H1 (cell line): ENCODE measurements around the gene CTTNBP2. TPM values are rescaled to one million over a fixed set of nuclear protein-coding genes. Genes with fewer than 3 reads are reported as not detected.

Experiments used
- CTCF ChIA-PET: fragments of 300-600 bp; sonication (Branson Sonifier 250); formaldehyde crosslinking; loops from one replicate; lab custom pipeline; 2021; ENCODE audit not compliant: partially characterized antibody; lab: Charles Lee
- POLR2A ChIA-PET: fragments of 300-600 bp; sonication (Branson Sonifier 250); formaldehyde crosslinking; loops from one replicate; lab custom pipeline; 2021; ENCODE audit warnings: inconsistent platforms; ENCODE audit not compliant: partially characterized antibody; lab: Charles Lee
- DNase-seq, 2 experiments: peaks; one replicate each; pipeline versions ENCODE4 v3.0.0 to v3.0.0-alpha.2; 2010 to 2022; ENCODE audit warnings: low spot score in 2 of 2, low read depth in 1 of 2, mixed read lengths in 1 of 2
- FAIRE-seq: peaks from 2 replicates; lab custom pipeline; 2011; peaks lifted over from hg19 to GRCh38; lab: Jason Lieb, UNC
- H2AFZ ChIP-seq: 2 replicates; pipeline ENCODE4 v1.8.1; 2012; ENCODE audit warnings: low read length, inconsistent platforms
- H2AK5ac ChIP-seq: 2 replicates; pipeline ENCODE4 v1.6.1; 2013; ENCODE audit warnings: low read depth, low read length
- H2BK120ac ChIP-seq: replicated peaks from 2 replicates; pipeline ENCODE3; 2013; ENCODE audit warnings: low read depth, low read length, inconsistent platforms
- H2BK12ac ChIP-seq: 2 replicates; pipeline ENCODE4 v1.6.1; 2013; ENCODE audit warnings: low read depth, low read length
- H2BK15ac ChIP-seq: 2 replicates; pipeline ENCODE4 v1.6.1; 2013; ENCODE audit warnings: low read length
- H2BK20ac ChIP-seq: 2 replicates; pipeline ENCODE4 v1.6.1; 2013; ENCODE audit warnings: low read length
- H2BK5ac ChIP-seq: 2 replicates; pipeline ENCODE4 v1.6.1; 2013; ENCODE audit warnings: low read depth, low read length
- H3K14ac ChIP-seq: 2 replicates; pipeline ENCODE4 v1.6.1; 2013; ENCODE audit warnings: inconsistent platforms; ENCODE audit not compliant: insufficient read length
- H3K18ac ChIP-seq: 2 replicates; pipeline ENCODE4 v1.6.1; 2013; ENCODE audit warnings: low read length; ENCODE audit errors: extremely low read depth
- H3K23ac ChIP-seq: 2 replicates; pipeline ENCODE4 v1.6.1; 2013; ENCODE audit warnings: inconsistent platforms; ENCODE audit not compliant: insufficient read length
- H3K23me2 ChIP-seq: 2 replicates; pipeline ENCODE4 v1.6.1; 2013; ENCODE audit warnings: low read depth, low read length
- H3K27ac ChIP-seq: 2 replicates; pipeline ENCODE4 v1.6.1; 2011; ENCODE audit warnings: low read depth, low read length, inconsistent platforms
- H3K27me3 ChIP-seq, 4 experiments: replicated peaks in 1 of 4; 1 replicate in 1 of 4; 2 replicates in 3 of 4; pipeline versions ENCODE4 v1.6.1 to v1.8.1; 2011 to 2013; ENCODE audit warnings: low read length in 3 of 4, mild to moderate bottlenecking in 3 of 4, inconsistent platforms in 2 of 4, mixed read lengths in 2 of 4, moderate library complexity in 1 of 4; ENCODE audit not compliant: control insufficient read depth in 3 of 4, insufficient read depth in 3 of 4; ENCODE audit errors: extremely low read depth in 1 of 4
- H3K36me3 ChIP-seq, 4 experiments: 2 replicates each; pipeline versions ENCODE4 v1.6.1 to v1.8.1; 2011 to 2013; ENCODE audit warnings: mild to moderate bottlenecking in 4 of 4, low read length in 3 of 4, moderate library complexity in 2 of 4, control low read depth in 1 of 4, inconsistent platforms in 1 of 4; ENCODE audit not compliant: insufficient read depth in 4 of 4, control insufficient read depth in 2 of 4
- H3K4ac ChIP-seq: replicated peaks from 2 replicates; pipeline ENCODE3; 2013; ENCODE audit warnings: low read length, low read depth, mixed read lengths, inconsistent platforms; ENCODE audit not compliant: insufficient read length
- H3K4me1 ChIP-seq, 4 experiments: replicated peaks in 1 of 4; 1 replicate in 1 of 4; 2 replicates in 3 of 4; pipeline versions ENCODE4 v1.6.1 to v1.8.1; 2011 to 2013; ENCODE audit warnings: low read length in 3 of 4, inconsistent platforms in 2 of 4, mixed read lengths in 1 of 4; ENCODE audit not compliant: insufficient read depth in 4 of 4, control insufficient read depth in 3 of 4
- H3K4me2 ChIP-seq, 2 experiments: 2 replicates each; pipeline versions ENCODE4 v1.6.1 to v1.8.1; 2011 to 2013; ENCODE audit warnings: low read depth in 2 of 2, low read length in 2 of 2, control low read depth in 1 of 2, inconsistent platforms in 1 of 2, mild to moderate bottlenecking in 1 of 2; ENCODE audit not compliant: insufficient read depth in 1 of 2
- H3K4me3 ChIP-seq, 4 experiments: fragments of 200-600, 300-600 bp in 1 of 4; sonication (generic), shearing (Covaris generic), sonication (Bioruptor Twin) in 1 of 4; 2 replicates each; pipeline versions ENCODE4 v1.5.1 to v1.8.1; 2011 to 2016; ENCODE audit warnings: low read length in 4 of 4, low read depth in 3 of 4, control low read depth in 2 of 4, inconsistent platforms in 2 of 4, mild to moderate bottlenecking in 2 of 4, mixed read lengths in 1 of 4, moderate library complexity in 1 of 4; ENCODE audit not compliant: insufficient read depth in 2 of 4; ENCODE audit errors: extremely low read depth in 1 of 4
- H3K56ac ChIP-seq: replicated peaks from 2 replicates; pipeline ENCODE3; 2013; ENCODE audit warnings: low read depth, mild to moderate bottlenecking, mixed read lengths, low read length, inconsistent platforms; ENCODE audit not compliant: insufficient read length
- H3K79me1 ChIP-seq: 2 replicates; pipeline ENCODE4 v1.6.1; 2013; ENCODE audit warnings: low read depth, low read length, control low read depth
- H3K79me2 ChIP-seq, 2 experiments: 2 replicates each; pipeline versions ENCODE4 v1.6.1 to v1.8.1; 2012 to 2013; ENCODE audit warnings: low read length in 2 of 2, mild to moderate bottlenecking in 2 of 2, inconsistent platforms in 1 of 2; ENCODE audit not compliant: insufficient read depth in 2 of 2, control insufficient read depth in 1 of 2
- H3K9ac ChIP-seq, 4 experiments: replicated peaks in 1 of 4; 1 replicate in 1 of 4; 2 replicates in 3 of 4; pipeline versions ENCODE4 v1.6.1 to v1.8.1; 2011 to 2013; ENCODE audit warnings: low read depth in 3 of 4, low read length in 3 of 4, control low read depth in 2 of 4, mild to moderate bottlenecking in 2 of 4, moderate library complexity in 2 of 4, inconsistent platforms in 1 of 4; ENCODE audit errors: extremely low read depth in 1 of 4
- H3K9me3 ChIP-seq, 2 experiments: 2 replicates each; pipeline versions ENCODE4 v1.6.1 to v1.8.1; 2012 to 2013; ENCODE audit warnings: mild to moderate bottlenecking in 2 of 2, moderate library complexity in 2 of 2, control low read depth in 1 of 2, inconsistent platforms in 1 of 2, low read depth in 1 of 2, low read length in 1 of 2, mixed read lengths in 1 of 2; ENCODE audit not compliant: insufficient read depth in 2 of 2
- H4K20me1 ChIP-seq, 2 experiments: replicated peaks in 1 of 2; 2 replicates each; pipeline versions ENCODE3 to v1.8.1; 2011 to 2013; ENCODE audit warnings: inconsistent platforms in 2 of 2, low read length in 2 of 2, mild to moderate bottlenecking in 1 of 2; ENCODE audit not compliant: insufficient read depth in 2 of 2, control insufficient read depth in 1 of 2
- H4K5ac ChIP-seq: 2 replicates; pipeline ENCODE4 v1.6.1; 2013; ENCODE audit warnings: low read length, low read depth, mixed read lengths, inconsistent platforms; ENCODE audit not compliant: insufficient read length
- H4K8ac ChIP-seq: 2 replicates; pipeline ENCODE4 v1.8.0; 2013; ENCODE audit warnings: mild to moderate bottlenecking, moderate library complexity, low read length, inconsistent platforms; ENCODE audit not compliant: insufficient read depth; ENCODE audit errors: extremely low read depth
- H4K91ac ChIP-seq: replicated peaks from 2 replicates; pipeline ENCODE3; 2013; ENCODE audit warnings: low read length, mixed read lengths, inconsistent platforms; ENCODE audit not compliant: insufficient read length
- CREB1 ChIP-seq: IDR thresholded peaks from 2 replicates; pipeline ENCODE4 v1.6.1; 2012; ENCODE audit warnings: inconsistent platforms
- EGR1 ChIP-seq: IDR thresholded peaks from 2 replicates; pipeline ENCODE4 v1.6.1; 2011; ENCODE audit warnings: low read depth, low read length, borderline replicate concordance
- JUND ChIP-seq: IDR thresholded peaks from 2 replicates; pipeline ENCODE4 v1.6.1; 2011; ENCODE audit warnings: mild to moderate bottlenecking, improper control_type of control experiment, low read length
- MAX ChIP-seq: IDR thresholded peaks from 2 replicates; pipeline ENCODE4 v1.6.1; 2012; ENCODE audit warnings: inconsistent platforms
- PHF8 ChIP-seq: fragments of 200-600 bp; sonication (generic); conservative IDR thresholded peaks from 2 replicates; pipeline ENCODE4 v1.7.1; 2012; ENCODE audit warnings: low read depth, mild to moderate bottlenecking, inconsistent platforms, low read length, moderate library complexity
- POU5F1 ChIP-seq: IDR thresholded peaks from 2 replicates; pipeline ENCODE4 v1.6.1; 2011; ENCODE audit warnings: low read depth, mild to moderate bottlenecking, low read length, moderate library complexity
- RNF2 ChIP-seq: fragments of 200-900, 300-1000 bp; sonication (generic); IDR thresholded peaks from 2 replicates; pipeline ENCODE4 v1.7.1; 2016; ENCODE audit warnings: borderline replicate concordance, low read depth, mild to moderate bottlenecking, antibody characterized with exemption, low read length; ENCODE audit not compliant: poor library complexity, severe bottlenecking; ENCODE audit errors: missing control alignments
- SUZ12 ChIP-seq: fragments of 200-600 bp; sonication (generic); IDR thresholded peaks from 2 replicates; pipeline ENCODE4 v1.6.1; 2012; ENCODE audit warnings: mild to moderate bottlenecking, inconsistent platforms, low read length, moderate library complexity, mixed read lengths
- TAF1 ChIP-seq: IDR thresholded peaks from 2 replicates; pipeline ENCODE4 v1.6.1; 2011; ENCODE audit warnings: mild to moderate bottlenecking, low read depth, low read length
- TBP ChIP-seq: IDR thresholded peaks from 2 replicates; pipeline ENCODE4 v1.6.1; 2011; ENCODE audit warnings: low read depth, low read length, improper control_type of control experiment
- ZNF274 ChIP-seq: IDR thresholded peaks from 2 replicates; pipeline ENCODE4 v1.7.0; 2012; ENCODE audit warnings: low read length, borderline replicate concordance; ENCODE audit errors: extremely low read depth
- WGBS, 2 experiments: shearing (Covaris generic) in 1 of 2; methylation state at CpG; one replicate each; pipeline versions ENCODE4 v1.1.6 to v1.1.7; 2013 to 2015; ENCODE audit warnings: low lambda C conversion rate in 2 of 2, mixed read lengths in 2 of 2, inconsistent platforms in 1 of 2, low coverage in 1 of 2, missing lambda C conversion rate in 1 of 2; ENCODE audit not compliant: insufficient replicate concordance in 2 of 2, insufficient coverage in 1 of 2, insufficient read length in 1 of 2; ENCODE audit errors: extremely low coverage in 1 of 2, missing lambda C conversion rate in 1 of 2; 5-methylcytosine and 5-hydroxymethylcytosine counted together
- polyA plus RNA-seq, 7 experiments: library from polyadenylated mRNA; depleted of rRNA in 3 of 7; stranded (reverse) in 5 of 7; unstranded in 2 of 7; fragments of >200 nt in 5 of 7; fragments of 200-250 nt in 2 of 7; gene quantifications; 1 replicate in 5 of 7; 2 replicates in 1 of 7; 4 replicates in 1 of 7; pipeline versions ENCODE4 v1.2.1 to v1.2.3, GENCODE V29; 2011 to 2013; ENCODE audit warnings: missing spikeins in 2 of 7, mixed read lengths in 2 of 7
- total RNA-seq: library from RNA; stranded (reverse); fragmentation: NEBNext Ultra II Directional; extraction: Animal tissue kit (Norgen Biotek cat#: 25700); gene quantifications from 2 replicates; pipeline ENCODE4 v1.2.1, GENCODE V29; 2021
- TF ChIP-seq, protein P1 (sequence below): IDR thresholded peaks from 2 replicates; pipeline ENCODE4 v1.6.1; 2012; ENCODE audit warnings: low read length, inconsistent platforms

Gene CTTNBP2
- total and polyA plus RNA-seq, 2 of the 8 experiments (the other 6 are each of a cell fraction or from before 2014, with no cell fraction given) = 15.3 to 35.1 TPM

DNA sequence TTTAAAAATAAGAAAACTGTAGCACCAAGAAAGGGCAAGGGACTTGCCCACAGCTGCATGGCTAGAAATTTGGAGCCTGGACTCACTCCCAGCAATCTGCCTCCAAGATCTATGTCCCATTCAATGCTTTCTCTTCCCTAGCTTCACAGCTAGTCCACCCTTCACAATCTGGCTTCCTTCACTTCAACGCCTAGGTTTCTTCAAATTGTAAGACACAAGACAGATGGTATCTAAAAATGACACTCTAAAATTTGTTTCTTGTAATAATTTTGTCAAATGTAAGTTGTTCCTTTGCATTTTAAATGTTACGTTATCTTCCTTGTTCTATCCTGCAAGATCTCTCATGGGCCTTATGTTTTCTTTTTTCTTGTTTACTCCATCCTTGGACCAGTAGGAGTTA is 48.6 kb downstream of the CTTNBP2 start:
- no peak overlapping the region for H3K4me2 ChIP-seq
- TF ChIP-seq MAX (no peak), CREB1 (no peak), POU5F1 (no peak), TBP (no peak), RNF2 (no peak), PHF8 (no peak), EGR1 (no peak), ZNF274 (no peak), TAF1 (no peak), JUND (no peak), SUZ12 (no peak)
- TF ChIP-seq, protein P1, sequence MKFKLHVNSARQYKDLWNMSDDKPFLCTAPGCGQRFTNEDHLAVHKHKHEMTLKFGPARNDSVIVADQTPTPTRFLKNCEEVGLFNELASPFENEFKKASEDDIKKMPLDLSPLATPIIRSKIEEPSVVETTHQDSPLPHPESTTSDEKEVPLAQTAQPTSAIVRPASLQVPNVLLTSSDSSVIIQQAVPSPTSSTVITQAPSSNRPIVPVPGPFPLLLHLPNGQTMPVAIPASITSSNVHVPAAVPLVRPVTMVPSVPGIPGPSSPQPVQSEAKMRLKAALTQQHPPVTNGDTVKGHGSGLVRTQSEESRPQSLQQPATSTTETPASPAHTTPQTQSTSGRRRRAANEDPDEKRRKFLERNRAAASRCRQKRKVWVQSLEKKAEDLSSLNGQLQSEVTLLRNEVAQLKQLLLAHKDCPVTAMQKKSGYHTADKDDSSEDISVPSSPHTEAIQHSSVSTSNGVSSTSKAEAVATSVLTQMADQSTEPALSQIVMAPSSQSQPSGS = no peak
- FAIRE-seq (no peak), DNase-seq (no peak)
- H4K5ac ChIP-seq = no peak overlapping the region
- H3K79me1 ChIP-seq = peaks cover 4% of the 10 kb centered on the region; the same call in 1 of the 2 replicates
- H2BK120ac ChIP-seq = no peak overlapping the region
- no peaks in the 10 kb centered on the region for H3K9me3 ChIP-seq
- no peak overlapping the region for H3K4me3 ChIP-seq
- ChIA-PET CTCF (interaction anchor here (1.2 kb wide), 1 partner anchor 46 kb away, joined by 5 read pairs; no protein-coding TSS in a partner anchor), POLR2A (no interaction called here)
- H4K20me1 ChIP-seq = no peaks in the 10 kb centered on the region
- H3K14ac ChIP-seq = no peak overlapping the region
- H3K56ac ChIP-seq = no peak overlapping the region
- H4K91ac ChIP-seq = no peak overlapping the region
- H3K9ac ChIP-seq = no peak overlapping the region
- H3K23me2 ChIP-seq = no peaks in the 10 kb centered on the region
- no peaks in the 10 kb centered on the region for H3K27me3 ChIP-seq
- H3K79me2 ChIP-seq = peaks cover 0 to 44% of the 10 kb centered on the region in 2 experiments; a peak in 2 of 4 replicates
- no peak overlapping the region for H2BK5ac ChIP-seq
- no peak overlapping the region for H3K4ac ChIP-seq
- no peak overlapping the region for H2AFZ ChIP-seq
- peaks cover 0 to 6% (median 4%) of the 10 kb centered on the region in 4 experiments; a peak in 3 of 7 replicates for H3K4me1 ChIP-seq
- no peak overlapping the region for H2BK15ac ChIP-seq
- H2BK20ac ChIP-seq = no peak overlapping the region
- H3K18ac ChIP-seq = no peak overlapping the region
- no peak overlapping the region for H3K27ac ChIP-seq
- H3K23ac ChIP-seq = no peak overlapping the region
- no peak overlapping the region for H2BK12ac ChIP-seq
- H3K36me3 ChIP-seq = peaks cover 0 to 4% (median 0%) of the 10 kb centered on the region in 4 experiments; a peak in 2 of 8 replicates
- H4K8ac ChIP-seq = no peak overlapping the region
- no peak overlapping the region for H2AK5ac ChIP-seq
- WGBS, 2 experiments = 98% methylated on average over 2 of the region's 2 CpGs; no CpG with 5 or more reads in 1 of the 2 experiments
